Stomach (tissue), 9 donors: ENCODE results near the gene SYNJ2. TPM values are rescaled to one million over a fixed set of nuclear protein-coding genes. Genes with fewer than 3 reads are reported as not detected.

Source experiments
- DNase-seq, 2 donors: peaks; one replicate each; pipeline versions ENCODE4 v3.0.0 to v3.0.0-alpha.2; 2013 to 2019
- H3K27ac ChIP-seq, 5 donors: fragments of 200-600 bp in 4 of 5; sonication (generic) in 4 of 5; one replicate each; pipeline ENCODE4 v1.5.1; 2013 to 2019; ENCODE audit warnings: mild to moderate bottlenecking in 1 of 5, moderate library complexity in 1 of 5
- H3K27me3 ChIP-seq, 3 donors: fragments of 200-600 bp; sonication (generic); one replicate each; pipeline ENCODE4 v1.5.1; 2017 to 2019; ENCODE audit warnings: mixed run types in 1 of 3
- H3K36me3 ChIP-seq, 4 donors: fragments of 200-600 bp; sonication (generic); 1 replicate in 3 of 4; 2 replicates in 1 of 4; pipeline ENCODE4 v1.5.1; 2016 to 2019
- H3K4me1 ChIP-seq, 4 donors: fragments of 200-600 bp; sonication (generic); one replicate each; pipeline ENCODE4 v1.5.1; 2016 to 2019
- H3K4me3 ChIP-seq, 4 donors: fragments of 200-600 bp; sonication (generic) in 3 of 4; one replicate each; pipeline ENCODE4 v1.5.1; 2016 to 2019; ENCODE audit warnings: mild to moderate bottlenecking in 1 of 4
- H3K9me3 ChIP-seq, 4 donors: fragments of 200-600 bp; sonication (generic); one replicate each; pipeline ENCODE4 v1.5.1; 2016 to 2019
- CTCF ChIP-seq, 7 experiments: fragments of 450-650 bp in 4 of 7; fragments of 200-600 bp in 3 of 7; sonication (generic) in 3 of 7; IDR thresholded peaks; one replicate each; pipeline ENCODE4 v1.5.1; 2016 to 2019; ENCODE audit warnings: antibody characterized with exemption in 7 of 7, control low read depth in 2 of 7, mild to moderate bottlenecking in 1 of 7
- EP300 ChIP-seq: sonication (generic); formaldehyde crosslinking; IDR thresholded peaks from one replicate; pipeline ENCODE4 v1.6.1; 2017; ENCODE audit warnings: antibody characterized with exemption
- POLR2A ChIP-seq, 4 donors: fragments of 450-650 bp; IDR thresholded peaks; one replicate each; pipeline ENCODE4 v1.6.1; 2016; ENCODE audit warnings: antibody characterized with exemption in 4 of 4, control low read depth in 2 of 4, mild to moderate bottlenecking in 1 of 4, moderate library complexity in 1 of 4
- POLR2AphosphoS5 ChIP-seq, 3 donors: sonication (generic); formaldehyde crosslinking; IDR thresholded peaks; one replicate each; pipeline ENCODE4 v1.6.1; 2016; ENCODE audit warnings: antibody characterized with exemption in 3 of 3
- WGBS, 5 donors: extraction: QIAGEN DNeasy Blood & Tissue Kit in 3 of 5; methylation state at CpG; one replicate each; pipeline versions ENCODE4 v1.1.5 to v1.1.7; 2013 to 2018; 5-methylcytosine and 5-hydroxymethylcytosine counted together
- intact Hi-C: fragments of 100-400 bp; cut with DNase I; formaldehyde crosslinking; loops from one replicate; pipeline ENCODE4 v1.15.1; 2023; ENCODE audit warnings: low total_unique reads
- polyA plus RNA-seq, 3 donors: library from polyadenylated mRNA; stranded (reverse); fragments of 200-250 nt; gene quantifications; one replicate each; pipeline ENCODE4 v1.2.3, GENCODE V29; 2013
- total RNA-seq, 5 donors: library from RNA; depleted of rRNA; stranded (reverse); fragments of >200 nt; gene quantifications; one replicate each; pipeline versions ENCODE4 v1.1.0 to v1.2.3, GENCODE V29; 2014 to 2016
- donor health status: healthy with polysubstance abuse.
- donor health status: Bipolar disorder and iron deficiency.
- donor health status: healthy.

SYNJ2 gene
- total and polyA plus RNA-seq, 8 donors = 4.7 to 41.4 (median 14.4) TPM

- Histone ChIP-seq H3K36me3 (peaks cover 13 to 85% (median 76%) of the 10 kb centered on the region in 4 donors), H3K9me3 (no peaks in the 10 kb centered on the region), H3K27ac (no peak overlapping the region), H3K4me3 (no peak overlapping the region), H3K27me3 (no peaks in the 10 kb centered on the region), H3K4me1 (no peaks in the 10 kb centered on the region)
- TF ChIP-seq POLR2AphosphoS5 (IDR thresholded peaks at IDR 0.05) (no peak), POLR2A (IDR thresholded peaks at IDR 0.05) (no peak), EP300 (no peak), CTCF (IDR thresholded peaks at IDR 0.05) (no peak)
- intact Hi-C loops = no loop called here
- DNase-seq = no peak
- 93 to 98% (median 95%) methylated on average over 10 of the region's 10 CpGs for WGBS, 5 donors
Measured at GRCh38 chr6:158077676-158078075, 96.0 kb downstream of the SYNJ2 start.

- no peaks in the 10 kb centered on the region for H3K27me3 ChIP-seq
- peaks cover 18 to 90% (median 83%) of the 10 kb centered on the region in 4 donors for H3K36me3 ChIP-seq
- H3K27ac ChIP-seq = no peak overlapping the region
- no peak for TF ChIP-seq POLR2A (IDR thresholded peaks at IDR 0.05)
- no peak for TF ChIP-seq EP300
- no peak for TF ChIP-seq CTCF (IDR thresholded peaks at IDR 0.05)
- no peak for TF ChIP-seq POLR2AphosphoS5 (IDR thresholded peaks at IDR 0.05)
- DNase-seq = no peak
- no peaks in the 10 kb centered on the region for H3K9me3 ChIP-seq
- intact Hi-C loops = no loop called here
- no peaks in the 10 kb centered on the region for H3K4me1 ChIP-seq
- 78 to 97% (median 88%) methylated on average over 7 of the region's 7 CpGs for WGBS, 5 donors
- H3K4me3 ChIP-seq = no peak overlapping the region
Measured at GRCh38 chr6:158078320-158078719, 96.7 kb downstream of the SYNJ2 start.

GRCh38 chr6:158080849-158081656 lies 99.4 kb downstream of the SYNJ2 start:
- peaks cover 32 to 96% (median 95%) of the 10 kb centered on the region in 4 donors for H3K36me3 ChIP-seq
- no peaks in the 10 kb centered on the region for H3K27me3 ChIP-seq
- WGBS, 5 donors = 83 to 89% (median 88%) methylated on average over 18 of the region's 18 CpGs
- H3K27ac ChIP-seq = no peak overlapping the region
- no peaks in the 10 kb centered on the region for H3K4me1 ChIP-seq
- H3K9me3 ChIP-seq = no peaks in the 10 kb centered on the region
- intact Hi-C loops = no loop called here
- TF ChIP-seq EP300 (no peak), POLR2A (IDR thresholded peaks at IDR 0.05) (no peak), CTCF (IDR thresholded peaks at IDR 0.05) (no peak)
- H3K4me3 ChIP-seq = no peak overlapping the region
- DNase-seq = no peak

GRCh38 chr6:158081657-158081935 lies 99.9 kb downstream of the SYNJ2 start:
- TF ChIP-seq CTCF (IDR thresholded peaks at IDR 0.05) = no peak
- TF ChIP-seq EP300 = no peak
- no peak for TF ChIP-seq POLR2A (IDR thresholded peaks at IDR 0.05)
- no peak for TF ChIP-seq POLR2AphosphoS5 (IDR thresholded peaks at IDR 0.05)
- Histone ChIP-seq H3K27ac (no peak overlapping the region), H3K4me3 (no peak overlapping the region), H3K9me3 (no peaks in the 10 kb centered on the region), H3K27me3 (no peaks in the 10 kb centered on the region), H3K36me3 (peaks cover 27 to 96% (median 95%) of the 10 kb centered on the region in 4 donors), H3K4me1 (no peaks in the 10 kb centered on the region)
- DNase-seq = no peak
- WGBS, 5 donors = 90 to 97% (median 95%) methylated on average over 6 of the region's 6 CpGs
- intact Hi-C loops = no loop called here
